H9 (cell line): ENCODE results near the gene ZFR2. TPM values are rescaled to one million over a fixed set of nuclear protein-coding genes. Genes with fewer than 3 reads are reported as not detected.
"Not testable (repeated sequence)": the region's sequence is repeated elsewhere in the genome, so short reads cannot be mapped to it uniquely, and the experiment has no call there.

ENCODE experiments used
- DNase-seq: peaks from one replicate; pipeline ENCODE4 v3.0.0-alpha.2; 2017
- H2AFZ ChIP-seq: one replicate; pipeline ENCODE4 v1.6.1; 2013; ENCODE audit warnings: mild to moderate bottlenecking, low read length, control low read depth, moderate library complexity
- H2AK5ac ChIP-seq: 2 replicates; pipeline ENCODE4 v1.6.1; 2013; ENCODE audit warnings: low read length, control low read depth, mixed read lengths; ENCODE audit not compliant: insufficient read length
- H2BK120ac ChIP-seq: one replicate; pipeline ENCODE4 v1.6.1; 2013; ENCODE audit warnings: low read depth, mild to moderate bottlenecking, low read length, control low read depth, inconsistent platforms; ENCODE audit not compliant: poor library complexity, severe bottlenecking
- H2BK12ac ChIP-seq: 2 replicates; pipeline ENCODE4 v1.6.1; 2013; ENCODE audit warnings: low read length, control low read depth, mixed read lengths, low read depth; ENCODE audit not compliant: insufficient read length
- H2BK15ac ChIP-seq: 2 replicates; pipeline ENCODE4 v1.6.1; 2013; ENCODE audit warnings: low read depth, low read length, control low read depth
- H2BK20ac ChIP-seq: one replicate; pipeline ENCODE4 v1.6.1; 2013; ENCODE audit warnings: low read depth, mild to moderate bottlenecking, low read length, control low read depth, inconsistent platforms; ENCODE audit not compliant: poor library complexity, severe bottlenecking
- H2BK5ac ChIP-seq: 2 replicates; pipeline ENCODE4 v1.6.1; 2013; ENCODE audit warnings: low read length, control low read depth, mixed read lengths; ENCODE audit not compliant: insufficient read length
- H3K14ac ChIP-seq: 2 replicates; pipeline ENCODE4 v1.6.1; 2013; ENCODE audit warnings: low read length, control low read depth; ENCODE audit not compliant: insufficient read depth
- H3K18ac ChIP-seq: 2 replicates; pipeline ENCODE4 v1.6.1; 2013; ENCODE audit warnings: low read depth, mild to moderate bottlenecking, mixed read lengths, low read length, control low read depth; ENCODE audit not compliant: insufficient read length
- H3K23ac ChIP-seq: 2 replicates; pipeline ENCODE4 v1.6.1; 2013; ENCODE audit warnings: low read length, control low read depth, mixed read lengths, low read depth; ENCODE audit not compliant: insufficient read length
- H3K23me2 ChIP-seq: 2 replicates; pipeline ENCODE4 v1.6.1; 2013; ENCODE audit warnings: low read depth, mild to moderate bottlenecking, mixed read lengths, low read length, control low read depth; ENCODE audit not compliant: insufficient read length, poor library complexity, severe bottlenecking
- H3K27ac ChIP-seq: 2 replicates; pipeline ENCODE4 v1.5.1; 2013; ENCODE audit warnings: low read length, control low read depth, mixed read lengths, low read depth; ENCODE audit not compliant: insufficient read length
- H3K27me3 ChIP-seq: 2 replicates; pipeline ENCODE4 v1.6.1; 2013; ENCODE audit warnings: low read length, control low read depth, inconsistent platforms; ENCODE audit not compliant: insufficient read depth
- H3K4ac ChIP-seq: 2 replicates; pipeline ENCODE4 v1.6.1; 2013; ENCODE audit warnings: low read depth, mild to moderate bottlenecking, control low read depth, inconsistent platforms, low read length, moderate library complexity
- H3K4me1 ChIP-seq: 2 replicates; pipeline ENCODE4 v1.6.1; 2013; ENCODE audit warnings: low read length, control low read depth, inconsistent platforms; ENCODE audit not compliant: insufficient read depth
- H3K4me2 ChIP-seq: 2 replicates; pipeline ENCODE4 v1.6.1; 2013; ENCODE audit warnings: low read length, control low read depth, mixed read lengths; ENCODE audit not compliant: insufficient read length, insufficient read depth
- H3K56ac ChIP-seq: 2 replicates; pipeline ENCODE4 v1.6.1; 2013; ENCODE audit warnings: low read depth, mild to moderate bottlenecking, mixed read lengths, low read length, control low read depth; ENCODE audit not compliant: insufficient read length
- H3K79me1 ChIP-seq: 2 replicates; pipeline ENCODE4 v1.6.1; 2013; ENCODE audit warnings: low read depth, mild to moderate bottlenecking, moderate library complexity, low read length, control low read depth, inconsistent platforms; ENCODE audit not compliant: insufficient read depth, poor library complexity, severe bottlenecking
- H3K79me2 ChIP-seq: 2 replicates; pipeline ENCODE4 v1.6.1; 2013; ENCODE audit warnings: low read length, control low read depth, inconsistent platforms; ENCODE audit not compliant: insufficient read depth
- H3K9ac ChIP-seq: 2 replicates; pipeline ENCODE4 v1.6.1; 2013; ENCODE audit warnings: low read length, control low read depth, mixed read lengths; ENCODE audit not compliant: insufficient read length; ENCODE audit errors: extremely low read depth
- H3K9me3 ChIP-seq: one replicate; pipeline ENCODE4 v1.6.1; 2013; ENCODE audit warnings: low read depth, low read length, inconsistent platforms; ENCODE audit not compliant: control insufficient read depth
- H3T11ph ChIP-seq: one replicate; pipeline ENCODE4 v1.6.1; 2013; ENCODE audit warnings: mild to moderate bottlenecking, low read length, control low read depth, inconsistent platforms
- H4K20me1 ChIP-seq: one replicate; pipeline ENCODE4 v1.6.1; 2013; ENCODE audit not compliant: control insufficient read depth, insufficient read length, insufficient read depth
- H4K5ac ChIP-seq: 2 replicates; pipeline ENCODE4 v1.6.1; 2013; ENCODE audit warnings: low read depth, mild to moderate bottlenecking, mixed read lengths, low read length, control low read depth; ENCODE audit not compliant: insufficient read length
- H4K8ac ChIP-seq: replicated peaks from 2 replicates; pipeline ENCODE4 v1.6.1; 2013; ENCODE audit warnings: low read length, control low read depth, mixed read lengths, low read depth; ENCODE audit not compliant: insufficient read length
- H4K91ac ChIP-seq: 2 replicates; pipeline ENCODE4 v1.6.1; 2013; ENCODE audit warnings: low read depth, mild to moderate bottlenecking, moderate library complexity, mixed read lengths, low read length, control low read depth; ENCODE audit not compliant: insufficient read length
- H3K27ac Mint-ChIP-seq, 3 experiments: 2 replicates in 2 of 3; 3 replicates in 1 of 3; pipeline ENCODE4 v1.8.0; 2020 to 2021; ENCODE audit warnings: mixed read lengths in 3 of 3, mild to moderate bottlenecking in 1 of 3, moderate library complexity in 1 of 3
- H3K27me3 Mint-ChIP-seq: 2 replicates; pipeline ENCODE4 v1.8.0; 2021; ENCODE audit warnings: low read depth, mild to moderate bottlenecking, moderate library complexity, mixed read lengths
- H3K36me3 Mint-ChIP-seq, 3 experiments: 2 replicates in 2 of 3; 3 replicates in 1 of 3; pipeline ENCODE4 v1.8.0; 2020 to 2021; ENCODE audit warnings: low read depth in 3 of 3, mixed read lengths in 3 of 3; ENCODE audit not compliant: insufficient read depth in 1 of 3
- H3K4me1 Mint-ChIP-seq, 2 experiments: 2 replicates each; pipeline ENCODE4 v1.8.0; 2020; ENCODE audit warnings: mixed read lengths in 2 of 2
- H3K4me3 Mint-ChIP-seq, 2 experiments: 2 replicates in 1 of 2; 3 replicates in 1 of 2; pipeline ENCODE4 v1.8.0; 2020 to 2021; ENCODE audit warnings: mild to moderate bottlenecking in 2 of 2, mixed read lengths in 2 of 2, moderate library complexity in 1 of 2
- H3K9me3 Mint-ChIP-seq, 2 experiments: 2 replicates in 1 of 2; 3 replicates in 1 of 2; pipeline ENCODE4 v1.8.0; 2020; ENCODE audit warnings: mild to moderate bottlenecking in 2 of 2, mixed read lengths in 2 of 2, moderate library complexity in 1 of 2
- WGBS: extraction: QIAGEN DNeasy Blood & Tissue Kit; methylation state at CpG from one replicate; pipeline ENCODE4 v1.1.7; 2013; ENCODE audit warnings: missing lambda C conversion rate, low lambda C conversion rate, mixed read lengths; ENCODE audit not compliant: insufficient read length; ENCODE audit errors: extremely low coverage; 5-methylcytosine and 5-hydroxymethylcytosine counted together
- total RNA-seq: library from RNA; stranded (reverse); gene quantifications from 2 replicates; pipeline ENCODE4 v1.2.1, GENCODE V29; 2021

Gene ZFR2
- total RNA-seq, 1 experiment from 2014 or later, result 18.3 TPM

GRCh38 chr19:3757705-3758104 lies 111.1 kb downstream of the ZFR2 start:
- not testable (repeated sequence) for H3K4me2 ChIP-seq, H3K4me1 ChIP-seq, H3K27ac Mint-ChIP-seq, H2AK5ac ChIP-seq, DNase-seq, H3K4me1 Mint-ChIP-seq, H3K14ac ChIP-seq, H2BK12ac ChIP-seq, H3K9me3 Mint-ChIP-seq, H4K8ac ChIP-seq, H3K18ac ChIP-seq, H2BK5ac ChIP-seq, H3K23ac ChIP-seq, H3K4ac ChIP-seq, H3K9ac ChIP-seq, H3K9me3 ChIP-seq, H3K27ac ChIP-seq, H4K20me1 ChIP-seq, H2BK120ac ChIP-seq, H3K56ac ChIP-seq, H3T11ph ChIP-seq, H4K91ac ChIP-seq, H3K79me2 ChIP-seq, H2BK15ac ChIP-seq, H3K27me3 Mint-ChIP-seq, H3K27me3 ChIP-seq, H3K79me1 ChIP-seq, H3K4me3 Mint-ChIP-seq, H4K5ac ChIP-seq, H3K23me2 ChIP-seq, H2AFZ ChIP-seq, H2BK20ac ChIP-seq
- WGBS, result no CpG with 5 or more reads among the region's 7 CpGs
- H3K36me3 Mint-ChIP-seq, result peaks cover 5 to 19% (median 18%) of the 10 kb centered on the region in 3 experiments; a peak in 5 of 7 replicates

Other genes starting within 250 kb of the ZFR2 start
- gene CACTIN, start 242.2 kb downstream of the ZFR2 start, total RNA-seq, result 35.9 and 37.3 TPM in 2 replicates
- 41.7 and 42.2 TPM in 2 replicates for gene PIP5K1C, start 168.6 kb downstream of the ZFR2 start, total RNA-seq
- gene TJP3, start 160.7 kb downstream of the ZFR2 start, total RNA-seq, result 27.3 and 27.9 TPM in 2 replicates
- 21.3 and 21.8 TPM in 2 replicates for gene APBA3, start 107.3 kb downstream of the ZFR2 start, total RNA-seq
- 60.0 and 65.5 TPM in 2 replicates for gene MRPL54, start 106.4 kb downstream of the ZFR2 start, total RNA-seq
- not detected in 2 replicates for gene RAX2, start 96.8 kb downstream of the ZFR2 start, total RNA-seq
- 11.0 and 13.5 TPM in 2 replicates for gene MATK, start 82.7 kb downstream of the ZFR2 start, total RNA-seq
- 12.2 and 13.9 TPM in 2 replicates for gene ATCAY, start 11.6 kb upstream of the ZFR2 start, total RNA-seq
- 60.0 and 62.7 TPM in 2 replicates for gene NMRK2, start 64.0 kb upstream of the ZFR2 start, total RNA-seq
- gene DAPK3, start 102.1 kb upstream of the ZFR2 start, total RNA-seq, result 114 and 121 TPM in 2 replicates
- 3,615 and 3,676 TPM in 2 replicates for gene EEF2, start 116.4 kb upstream of the ZFR2 start, total RNA-seq
- 52.0 and 59.4 TPM in 2 replicates for gene PIAS4, start 138.7 kb upstream of the ZFR2 start, total RNA-seq
- 22.8 and 24.9 TPM in 2 replicates for gene ZBTB7A, start 197.9 kb upstream of the ZFR2 start, total RNA-seq